Panc1 (cell line): ENCODE results near the gene PLEKHA7. TPM values are rescaled to one million over a fixed set of nuclear protein-coding genes. Genes with fewer than 3 reads are reported as not detected.
A peak's percentile ranks its signal among the peaks of the same experiment; 100 is the strongest.

ENCODE experiments used
- ATAC-seq: fragments of 200-7000 bp; cut with Tn5 transposase; 2 replicates; pipeline ENCODE4 v1.9.1; 2020; ENCODE audit warnings: mild to moderate bottlenecking, moderate library complexity
- BruUV-seq: library from RNA; stranded (reverse); fragments of 400-500 nt; replicated peaks from 2 replicates; lab custom pipeline; 2021; lab: Mats Ljungman, UMichigan
- CTCF ChIA-PET: fragments of 300-600 bp; sonication (Branson Sonifier 250); formaldehyde crosslinking; loops from one replicate; lab custom pipeline; 2022; ENCODE audit warnings: antibody characterized with exemption; lab: Charles Lee
- POLR2A ChIA-PET: fragments of 300-600 bp; sonication (Branson Sonifier 250); formaldehyde crosslinking; loops from one replicate; lab custom pipeline; 2022; ENCODE audit warnings: antibody characterized with exemption; lab: Charles Lee
- DNase-seq: peaks from one replicate; pipeline ENCODE4 v3.0.0-alpha.2; 2010; ENCODE audit warnings: low read depth, low spot score
- H3K27ac ChIP-seq: 2 replicates; pipeline ENCODE4 v1.5.1; 2011; ENCODE audit warnings: mild to moderate bottlenecking, low read length, inconsistent platforms
- H3K27me3 ChIP-seq: fragments of 200-500 bp; sonication (Bioruptor generic); 2 replicates; pipeline ENCODE4 v1.6.0; 2014; ENCODE audit warnings: low read length, inconsistent platforms; ENCODE audit not compliant: control insufficient read depth, insufficient read depth
- H3K36me3 ChIP-seq: fragments of 200-500 bp; sonication (Bioruptor generic); 2 replicates; pipeline ENCODE4 v1.5.1; 2014; ENCODE audit warnings: inconsistent platforms, mild to moderate bottlenecking, low read length, moderate library complexity; ENCODE audit not compliant: control insufficient read depth, insufficient read depth
- H3K4me1 ChIP-seq: 2 replicates; pipeline ENCODE4 v1.5.1; 2011; ENCODE audit warnings: inconsistent platforms, mild to moderate bottlenecking, low read length, moderate library complexity; ENCODE audit not compliant: control insufficient read depth, insufficient read depth
- H3K4me3 ChIP-seq, 2 experiments: 2 replicates each; pipeline ENCODE4 v1.5.1; 2011 to 2012; ENCODE audit warnings: low read depth in 2 of 2, low read length in 2 of 2, mild to moderate bottlenecking in 2 of 2, inconsistent platforms in 1 of 2, moderate library complexity in 1 of 2
- H3K9me3 ChIP-seq: fragments of 200-500 bp; sonication (Bioruptor generic); 2 replicates; pipeline ENCODE4 v1.5.1; 2014; ENCODE audit warnings: low read depth, mild to moderate bottlenecking, inconsistent platforms, low read length, moderate library complexity; ENCODE audit not compliant: control insufficient read depth, insufficient read depth
- CTCF ChIP-seq: fragments of 450-650 bp; IDR thresholded peaks from 2 replicates; pipeline ENCODE4 v1.5.1; 2017; ENCODE audit warnings: mild to moderate bottlenecking
- POLR2AphosphoS5 ChIP-seq: IDR thresholded peaks from 2 replicates; pipeline ENCODE4 v1.6.1; 2012; ENCODE audit warnings: mild to moderate bottlenecking, low read depth, low read length, moderate library complexity
- REST ChIP-seq, 2 experiments: IDR thresholded peaks; 2 replicates each; pipeline ENCODE4 v1.6.1; 2011 to 2012; ENCODE audit warnings: low read depth in 2 of 2, control low read depth in 1 of 2, low read length in 1 of 2, mild to moderate bottlenecking in 1 of 2, moderate library complexity in 1 of 2; ENCODE audit not compliant: insufficient read depth in 1 of 2
- SIN3A ChIP-seq: IDR thresholded peaks from 2 replicates; pipeline ENCODE4 v1.6.1; 2012; ENCODE audit warnings: low read depth, mild to moderate bottlenecking, low read length, moderate library complexity, borderline replicate concordance; ENCODE audit not compliant: insufficient read depth
- TCF7L2 ChIP-seq: IDR thresholded peaks from 2 replicates; pipeline ENCODE4 v1.6.1; 2011; ENCODE audit warnings: mild to moderate bottlenecking, low read depth, low read length, inconsistent platforms
- in situ Hi-C: cut with HindIII; loops from 2 replicates; pipeline ENCODE4 v1.10.0; 2016; ENCODE audit warnings: low sequenced_read_pairs, low pct_unique_long_range_greater_than_20kb
- intact Hi-C: fragments of 100-400 bp; cut with micrococcal nuclease; formaldehyde crosslinking; loops from one replicate; pipeline ENCODE4 v1.10.0; 2022; ENCODE audit not compliant: unreplicated experiment
- total RNA-seq: library from RNA; stranded (reverse); gene quantifications from one replicate; pipeline ENCODE4 v1.2.1, GENCODE V29; 2021; ENCODE audit not compliant: unreplicated experiment

PLEKHA7 gene
- total RNA-seq, 1 experiment from 2014 or later, result 11.6 TPM

- ChIA-PET CTCF (no interaction called here), POLR2A (no interaction called here)
- no peaks in the 10 kb centered on the region for H3K9me3 ChIP-seq
- H3K4me3 ChIP-seq, result no peak overlapping the region
- TF ChIP-seq SIN3A (no peak), CTCF (no peak), POLR2AphosphoS5 (no peak), REST (IDR thresholded peaks at IDR 0.05; ENCODE audit: insufficient read depth in 1 of 2, low read depth in 2 of 2, low read length in 1 of 2) (no peak), TCF7L2 (no peak)
- H3K27ac ChIP-seq, result no peak overlapping the region
- BruUV-seq, result no TSS peak
- no peaks in the 10 kb centered on the region for H3K36me3 ChIP-seq
- ATAC-seq, result no peak
- H3K27me3 ChIP-seq, result no peaks in the 10 kb centered on the region
- DNase-seq, result no peak
- H3K4me1 ChIP-seq, result peaks cover 19% of the 10 kb centered on the region
- intact Hi-C loops, result no loop called here
- in situ Hi-C loops, result no loop called here
These were observed 24.7 kb downstream of the PLEKHA7 start for GRCh38 chr11:16989554-16989953.

GRCh38 chr11:16987205-16987568 lies 27.0 kb downstream of the PLEKHA7 start:
- DNase-seq (no peak), ATAC-seq (no peak)
- no TSS peak for BruUV-seq
- Histone ChIP-seq H3K27me3 (no peaks in the 10 kb centered on the region), H3K4me3 (no peak overlapping the region), H3K9me3 (no peaks in the 10 kb centered on the region), H3K36me3 (no peaks in the 10 kb centered on the region), H3K4me1 (peaks cover 28% of the 10 kb centered on the region), H3K27ac (peak overlapping the region; percentile 3; the same call in 1 of the 2 replicates)
- intact Hi-C loops (no loop called here), in situ Hi-C loops (no loop called here)
- ChIA-PET CTCF (interaction anchor here (0.5 kb wide), 1 partner anchor 24 kb away, joined by 3 read pairs; no protein-coding TSS in a partner anchor), POLR2A (no interaction called here)
- TF ChIP-seq SIN3A, result no peak
- TF ChIP-seq CTCF, result no peak
- TF ChIP-seq TCF7L2, result no peak
- TF ChIP-seq REST (IDR thresholded peaks at IDR 0.05; ENCODE audit: insufficient read depth in 1 of 2, low read depth in 2 of 2, low read length in 1 of 2), result no peak
- no peak for TF ChIP-seq POLR2AphosphoS5
